Endothelial cell of umbilical vein (primary cell): ENCODE measurements around the gene CYB5D1. TPM values are rescaled to one million over a fixed set of nuclear protein-coding genes. Genes with fewer than 3 reads are reported as not detected.

Experiments used
- BruUV-seq: library from RNA; stranded (reverse); fragments of 400-500 nt; replicated peaks from 2 replicates; lab custom pipeline; 2021; lab: Mats Ljungman, UMichigan
- CTCF ChIA-PET: fragments of 300-600, 350-600 bp; sonication (Branson Sonifier 250); formaldehyde crosslinking; loops from one replicate; lab custom pipeline; 2021; ENCODE audit warnings: antibody characterized with exemption, inconsistent platforms; lab: Charles Lee
- POLR2A ChIA-PET: fragments of 300-600, 350-600 bp; sonication (Branson Sonifier 250); formaldehyde crosslinking; loops from one replicate; lab custom pipeline; 2021; ENCODE audit warnings: antibody characterized with exemption, inconsistent platforms; lab: Charles Lee
- DNase-seq: peaks from one replicate; pipeline ENCODE4 v3.0.0-alpha.2; 2011; ENCODE audit warnings: low read depth, low spot score
- FAIRE-seq: peaks from 2 replicates; lab custom pipeline; 2011; peaks lifted over from hg19 to GRCh38; lab: Jason Lieb, UNC
- H2AFZ ChIP-seq: 2 replicates; pipeline ENCODE4 v1.6.0; 2012; ENCODE audit warnings: low read depth, low read length, control low read depth, inconsistent platforms
- H3K27ac ChIP-seq: 2 replicates; pipeline ENCODE4 v1.5.1; 2011; ENCODE audit warnings: low read depth, mild to moderate bottlenecking, control low read depth, low read length, moderate library complexity; ENCODE audit not compliant: insufficient read depth
- H3K27me3 ChIP-seq, 2 experiments: 2 replicates each; pipeline versions ENCODE4 v1.6.0 to v1.6.1; 2011; ENCODE audit warnings: low read length in 2 of 2, mixed read lengths in 1 of 2; ENCODE audit not compliant: control insufficient read depth in 2 of 2, insufficient read depth in 2 of 2
- H3K36me3 ChIP-seq, 2 experiments: 2 replicates in 1 of 2; 3 replicates in 1 of 2; pipeline ENCODE4 v1.5.1; 2011; ENCODE audit warnings: low read length in 2 of 2, mild to moderate bottlenecking in 1 of 2, moderate library complexity in 1 of 2; ENCODE audit not compliant: control insufficient read depth in 2 of 2, insufficient read depth in 2 of 2; ENCODE audit errors: extremely low read depth in 1 of 2
- H3K4me1 ChIP-seq: 3 replicates; pipeline ENCODE4 v1.5.1; 2011; ENCODE audit warnings: mild to moderate bottlenecking, low read length; ENCODE audit not compliant: control insufficient read depth, insufficient read depth; ENCODE audit errors: extremely low read depth
- H3K4me2 ChIP-seq: 2 replicates; pipeline ENCODE4 v1.6.1; 2011; ENCODE audit warnings: low read length, control low read depth, mixed read lengths; ENCODE audit not compliant: insufficient read depth
- H3K4me3 ChIP-seq, 3 experiments: fragments of 200-600 bp in 1 of 3; sonication (generic), shearing (Covaris generic) in 1 of 3; replicated peaks in 1 of 3; 2 replicates each; pipeline ENCODE4 v1.5.1; 2011 to 2016; ENCODE audit warnings: control low read depth in 3 of 3, low read length in 3 of 3, mild to moderate bottlenecking in 2 of 3, inconsistent platforms in 1 of 3, low read depth in 1 of 3, moderate library complexity in 1 of 3; ENCODE audit not compliant: insufficient read depth in 1 of 3
- H3K79me2 ChIP-seq: 2 replicates; pipeline ENCODE4 v1.6.0; 2012; ENCODE audit warnings: low read length, inconsistent platforms; ENCODE audit not compliant: control insufficient read depth, insufficient read depth
- H3K9ac ChIP-seq: replicated peaks from 2 replicates; pipeline ENCODE3; 2011; ENCODE audit warnings: low read length, control low read depth; ENCODE audit not compliant: insufficient read depth; ENCODE audit errors: extremely low read depth
- H3K9me1 ChIP-seq: replicated peaks from 3 replicates; pipeline ENCODE4 v1.6.0; 2011; ENCODE audit warnings: mild to moderate bottlenecking, low read length; ENCODE audit not compliant: control insufficient read depth, insufficient read depth; ENCODE audit errors: extremely low read depth
- H3K9me3 ChIP-seq: replicated peaks from 2 replicates; pipeline ENCODE4 v1.5.1; 2012; ENCODE audit warnings: low read length, inconsistent platforms; ENCODE audit not compliant: control insufficient read depth, insufficient read depth
- H4K20me1 ChIP-seq: replicated peaks from 2 replicates; pipeline ENCODE3; 2011; ENCODE audit warnings: mild to moderate bottlenecking, low read length; ENCODE audit not compliant: control insufficient read depth, insufficient read depth; ENCODE audit errors: extremely low read depth
- CTCF ChIP-seq, 2 donors: IDR thresholded peaks; 1 replicate in 1 of 2; 2 replicates in 1 of 2; pipeline ENCODE4 v1.5.1; 2011; ENCODE audit warnings: low read length in 2 of 2, mild to moderate bottlenecking in 2 of 2, moderate library complexity in 2 of 2, control low read depth in 1 of 2, inconsistent platforms in 1 of 2, low read depth in 1 of 2; ENCODE audit not compliant: insufficient read depth in 1 of 2; ENCODE audit errors: extremely low read depth in 1 of 2
- EZH2 ChIP-seq: IDR thresholded peaks from 2 replicates; pipeline ENCODE4 v1.6.1; 2012; ENCODE audit warnings: borderline replicate concordance, low read depth, mild to moderate bottlenecking, moderate library complexity, low read length, inconsistent platforms; ENCODE audit not compliant: severe bottlenecking
- FOS ChIP-seq: IDR thresholded peaks from 2 replicates; pipeline ENCODE4 v1.6.1; 2011; ENCODE audit warnings: mild to moderate bottlenecking, low read length, moderate library complexity, borderline replicate concordance; ENCODE audit not compliant: insufficient read depth
- dilution Hi-C: fragments of 300-500 bp; cut with MboI; formaldehyde crosslinking; loops from one replicate; pipeline ENCODE4 v1.15.0; 2019; ENCODE audit warnings: low sequenced_read_pairs; ENCODE audit not compliant: extremely low pct_ligation_motif_present
- intact Hi-C: fragments of 100-400 bp; cut with micrococcal nuclease; formaldehyde crosslinking; loops from one replicate; pipeline ENCODE4 v1.10.0; 2022
- polyA plus RNA-seq, 4 experiments: library from polyadenylated mRNA; depleted of rRNA in 3 of 4; stranded (reverse) in 3 of 4; unstranded in 1 of 4; fragments of >200 nt; gene quantifications; 2 replicates each; pipeline versions ENCODE4 v1.2.1 to v1.2.3, GENCODE V29; 2011 to 2012; ENCODE audit warnings: missing spikeins in 1 of 4
- total RNA-seq: library from RNA; stranded (reverse); gene quantifications from 2 replicates; pipeline ENCODE4 v1.2.3, GENCODE V29; 2021

CYB5D1 gene
- total and polyA plus RNA-seq, 2 donors (not counting 3 experiments of a cell fraction or from before 2014, with no cell fraction given) = 9.4 to 18.1 TPM

- intact Hi-C loops = no loop called here
- FAIRE-seq = no peak
- Histone ChIP-seq H3K9me3 (no peaks in the 10 kb centered on the region), H3K27me3 (no peaks in the 10 kb centered on the region), H3K79me2 (peaks cover 2% of the 10 kb centered on the region), H4K20me1 (no peaks in the 10 kb centered on the region), H3K4me2 (no peak overlapping the region), H3K4me1 (peaks cover under 1% of the 10 kb centered on the region), H3K36me3 (peaks cover 49 to 63% of the 10 kb centered on the region in 2 experiments), H3K4me3 (no peak overlapping the region), H3K9me1 (no peaks in the 10 kb centered on the region), H3K9ac (no peak overlapping the region), H3K27ac (no peak overlapping the region), H2AFZ (no peak overlapping the region)
- POLR2A ChIA-PET = no interaction called here
- BruUV-seq = no TSS peak
- dilution Hi-C loops = no loop called here
- DNase-seq = no peak
- TF ChIP-seq CTCF (IDR thresholded peaks at IDR 0.05; ENCODE audit: extremely low read depth in 1 of 2, insufficient read depth in 1 of 2, low read depth in 1 of 2, low read length in 2 of 2) = no peak
- CTCF ChIA-PET = interaction anchor here (1.0 to 7.1 kb wide), 2 partner anchors 32 to 151 kb away, joined by 3 to 58 read pairs; no protein-coding TSS in a partner anchor
These were observed 37.1 kb downstream of the CYB5D1 start for GRCh38 chr17:7894866-7895265.

- no TSS peak for BruUV-seq
- H3K4me1 ChIP-seq = no peaks in the 10 kb centered on the region
- H3K79me2 ChIP-seq = no peaks in the 10 kb centered on the region
- H4K20me1 ChIP-seq = no peaks in the 10 kb centered on the region
- FAIRE-seq (no peak), DNase-seq (no peak)
- intact Hi-C loops = loop anchor here (1.0 kb wide), 1 partner anchor 35 kb away; no protein-coding TSS in a partner anchor
- CTCF ChIA-PET = interaction anchor here (0.6 to 7.1 kb wide), 7 partner anchors 13 to 93 kb away, joined by 3 to 58 read pairs (median 3); no protein-coding TSS in a partner anchor
- POLR2A ChIA-PET = no interaction called here
- TF ChIP-seq FOS = no peak
- no peak for TF ChIP-seq EZH2
- H3K9ac ChIP-seq = no peak overlapping the region
- H3K9me1 ChIP-seq = no peaks in the 10 kb centered on the region
- dilution Hi-C loops = no loop called here
- H3K4me2 ChIP-seq = no peak overlapping the region
- H3K36me3 ChIP-seq = peaks cover 43 to 67% of the 10 kb centered on the region in 2 experiments
- no peak overlapping the region for H3K27ac ChIP-seq
- H3K27me3 ChIP-seq = no peaks in the 10 kb centered on the region
- H2AFZ ChIP-seq = no peak overlapping the region
- H3K4me3 ChIP-seq = no peak overlapping the region
- no peaks in the 10 kb centered on the region for H3K9me3 ChIP-seq
These were observed 39.3 kb downstream of the CYB5D1 start for GRCh38 chr17:7897090-7897489.
